GM10847 (cell line): ENCODE data around the gene ODF2.

Experiments
- POLR2A ChIP-seq: IDR thresholded peaks from 2 replicates; pipeline ENCODE4 v1.6.1; 2011; ENCODE audit not compliant: insufficient read length; ENCODE audit errors: extremely low read depth

Gene ODF2

DNA sequence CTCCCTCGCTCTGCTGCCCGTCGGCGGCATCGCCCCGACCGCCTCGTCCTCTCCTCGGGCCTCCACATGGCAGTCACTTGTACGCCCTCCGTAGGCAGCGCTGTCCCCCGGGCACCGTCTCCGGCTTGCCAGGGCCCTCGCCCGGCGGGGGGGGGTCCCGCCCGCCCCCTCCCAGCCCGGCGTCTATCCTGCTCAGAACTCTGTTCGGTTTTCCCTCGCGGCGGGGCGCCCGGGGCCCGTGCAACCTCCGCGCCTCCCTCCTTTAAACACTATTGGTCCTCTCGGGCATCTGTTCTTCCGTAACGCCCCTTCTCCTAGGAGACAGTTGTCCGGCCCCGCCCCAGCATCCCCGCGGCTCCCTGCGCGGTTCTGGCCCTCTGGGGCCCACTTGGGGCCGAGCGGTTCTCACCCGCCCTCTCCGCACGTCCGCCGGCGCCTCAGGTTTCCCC is 831 bp downstream of the ODF2 start:
- no peak for TF ChIP-seq POLR2A

DNA sequence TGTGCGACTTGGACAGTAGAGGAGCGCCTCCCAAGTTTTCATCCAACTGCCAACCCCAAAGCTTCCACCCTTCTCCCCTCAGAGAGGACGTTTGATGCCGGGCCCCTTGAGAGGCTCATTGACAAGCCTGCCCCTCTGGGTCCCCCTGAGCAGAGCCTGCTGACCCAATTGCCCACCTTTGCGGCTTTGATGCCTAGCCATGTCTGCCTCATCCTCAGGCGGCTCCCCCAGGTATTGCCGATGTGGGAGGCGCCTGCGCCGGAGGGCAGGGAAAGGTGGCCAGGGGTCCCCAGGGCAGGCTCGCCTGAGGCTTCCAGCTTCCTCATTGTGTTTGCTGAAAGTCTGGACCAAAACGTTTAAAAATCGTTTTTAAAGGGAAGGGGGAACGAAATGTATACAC is 1.4 kb downstream of the ODF2 start:
- TF ChIP-seq POLR2A = no peak

- TF ChIP-seq POLR2A = no peak
These were observed 3.2 kb downstream of the ODF2 start for GRCh38 chr9:128459011-128459410.

GRCh38 chr9:128469070-128469469 is 13.3 kb downstream of the ODF2 start:
- TF ChIP-seq POLR2A = no peak

DNA sequence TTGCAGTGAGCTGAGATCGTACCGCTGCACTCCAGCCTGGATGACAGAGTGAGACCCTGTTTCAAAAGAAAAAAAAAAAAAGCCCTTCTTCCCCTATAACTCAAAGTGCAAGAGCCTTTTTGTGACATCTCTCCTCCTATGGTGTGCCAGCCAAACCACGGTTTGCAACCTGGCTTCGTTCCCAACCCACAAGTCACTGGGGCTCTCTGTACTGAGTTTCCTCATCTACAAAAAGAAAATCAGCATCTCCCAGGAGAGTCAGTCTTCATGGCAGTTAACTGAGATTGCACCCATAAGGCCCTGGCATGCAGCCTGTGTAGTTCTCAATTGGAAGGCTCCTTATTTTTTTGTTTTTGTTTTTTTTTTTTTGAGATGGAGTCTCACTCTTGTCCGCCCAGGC is 14.8 kb downstream of the ODF2 start:
- TF ChIP-seq POLR2A = no peak

DNA sequence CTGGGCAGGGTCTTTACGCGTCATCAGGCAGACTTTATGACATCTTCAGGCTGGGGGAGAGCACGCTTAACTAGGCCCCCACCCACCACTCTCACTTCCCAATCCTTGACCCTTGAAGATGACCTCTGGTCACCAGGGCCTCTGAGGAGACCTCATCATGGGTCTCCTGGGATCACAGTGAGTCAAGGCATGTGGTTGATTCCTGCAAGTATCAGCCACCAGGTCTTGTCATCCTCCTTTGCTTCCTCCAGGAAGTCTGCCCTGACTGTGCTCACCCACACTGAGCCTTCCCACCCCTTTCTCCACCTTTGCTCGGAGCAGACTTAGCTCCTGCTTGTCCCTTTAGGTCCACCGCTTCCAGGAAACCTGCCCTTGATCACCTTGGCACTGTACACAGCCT is 17.3 kb downstream of the ODF2 start:
- no peak for TF ChIP-seq POLR2A

GRCh38 chr9:128475867-128476266 is 20.1 kb downstream of the ODF2 start:
- no peak for TF ChIP-seq POLR2A

- no peak for TF ChIP-seq POLR2A
These were observed 23.5 kb downstream of the ODF2 start for GRCh38 chr9:128479262-128479661.

DNA sequence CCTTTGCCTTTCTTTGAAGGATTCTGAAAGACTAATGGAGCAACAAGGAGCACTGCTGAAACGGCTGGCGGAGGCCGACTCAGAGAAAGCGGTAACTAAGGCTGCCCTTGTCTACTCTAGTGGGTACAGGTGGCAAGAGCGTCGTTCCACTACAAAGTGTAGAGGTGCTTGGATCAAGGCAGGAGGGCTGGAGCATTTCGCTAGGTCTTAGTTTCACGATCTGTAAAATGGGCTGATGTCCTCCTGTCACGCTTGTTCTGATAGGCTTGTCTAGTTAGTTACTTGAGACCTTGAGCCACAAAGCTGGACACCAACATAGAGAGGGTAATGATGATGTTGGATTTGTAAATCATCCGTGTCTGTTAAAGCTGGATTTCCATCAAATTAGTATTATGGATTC is 25.8 kb downstream of the ODF2 start:
- TF ChIP-seq POLR2A = no peak

GRCh38 chr9:128482186-128482585 is 26.4 kb downstream of the ODF2 start:
- no peak for TF ChIP-seq POLR2A

DNA sequence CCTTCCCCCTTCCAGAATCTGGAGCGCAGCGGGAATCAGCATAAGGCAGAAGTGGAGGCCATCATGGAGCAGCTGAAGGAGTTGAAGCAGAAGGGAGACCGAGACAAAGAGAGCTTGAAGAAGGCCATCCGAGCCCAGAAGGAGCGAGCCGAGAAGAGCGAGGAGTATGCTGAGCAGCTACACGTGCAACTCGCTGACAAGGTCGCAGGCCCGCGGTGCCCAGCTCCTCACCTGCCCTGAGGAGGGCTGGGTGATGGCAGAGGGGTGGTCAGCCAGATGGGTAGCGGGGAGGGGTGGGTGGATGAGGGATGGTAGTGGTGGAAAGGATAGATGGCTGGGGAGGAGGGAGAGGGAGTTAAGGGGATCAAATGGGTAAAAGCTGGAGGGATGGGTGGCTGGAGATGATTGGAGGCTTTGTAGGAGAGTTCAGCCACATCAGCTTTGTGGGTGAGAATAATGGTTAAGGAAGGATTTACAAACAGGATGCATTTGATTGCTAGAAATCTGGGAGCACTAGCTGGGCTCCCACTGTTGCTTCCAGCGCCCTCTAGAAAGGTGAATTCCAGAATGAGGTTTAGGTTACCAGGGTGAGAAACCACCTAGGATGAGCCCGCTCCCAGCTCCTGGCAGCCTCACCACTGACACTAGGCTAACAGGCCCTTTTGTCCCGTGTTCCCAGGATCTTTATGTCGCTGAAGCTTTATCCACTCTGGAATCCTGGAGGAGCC is 29.0 kb downstream of the ODF2 start:
- TF ChIP-seq POLR2A = no peak

DNA sequence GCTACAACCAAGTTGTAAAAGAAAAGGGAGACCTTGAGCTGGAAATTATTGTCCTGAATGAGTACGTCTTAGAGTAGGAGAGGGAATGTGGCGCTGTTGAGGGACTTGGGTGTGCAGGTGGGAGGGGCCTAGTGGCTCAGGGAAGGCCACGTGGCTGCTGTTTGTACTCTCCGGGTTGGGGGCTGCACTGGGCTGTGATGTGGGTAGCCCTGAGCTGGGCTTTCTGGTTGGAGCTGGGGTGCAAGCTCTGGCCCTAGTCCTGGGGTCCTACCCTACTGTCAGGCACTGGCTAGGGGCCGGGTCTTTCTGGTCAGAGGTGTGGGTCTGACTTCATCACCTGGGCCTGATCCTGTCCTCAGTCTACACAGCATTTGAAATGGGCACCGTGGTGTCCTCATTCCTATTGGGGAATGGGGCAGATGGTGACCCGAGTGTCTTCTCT is 29.6 kb downstream of the ODF2 start:
- no peak for TF ChIP-seq POLR2A

DNA sequence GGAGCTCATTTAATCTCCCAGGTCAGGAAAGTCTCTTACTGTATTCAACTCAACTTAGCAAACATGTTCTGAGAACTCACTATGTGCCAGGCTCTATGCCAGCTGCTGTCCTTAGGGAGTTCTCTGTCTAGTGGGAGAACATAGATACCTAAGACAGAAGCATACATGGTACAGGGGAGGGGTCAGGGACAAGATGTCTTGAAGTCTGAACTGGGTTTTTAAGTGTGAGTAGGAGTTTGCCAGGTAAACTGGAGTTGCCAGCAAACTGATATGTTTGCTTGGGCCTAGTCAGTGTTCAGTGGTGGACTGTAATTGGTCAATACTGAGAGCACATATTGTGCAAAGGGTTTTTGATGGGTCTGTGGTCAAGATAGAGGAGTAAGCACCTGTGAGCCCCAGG is 30.4 kb downstream of the ODF2 start:
- TF ChIP-seq POLR2A = no peak

- no peak for TF ChIP-seq POLR2A
These were observed 37.6 kb downstream of the ODF2 start for GRCh38 chr9:128493424-128493823.

GRCh38 chr9:128494108-128494745 is 38.4 kb downstream of the ODF2 start:
- no peak for TF ChIP-seq POLR2A

DNA sequence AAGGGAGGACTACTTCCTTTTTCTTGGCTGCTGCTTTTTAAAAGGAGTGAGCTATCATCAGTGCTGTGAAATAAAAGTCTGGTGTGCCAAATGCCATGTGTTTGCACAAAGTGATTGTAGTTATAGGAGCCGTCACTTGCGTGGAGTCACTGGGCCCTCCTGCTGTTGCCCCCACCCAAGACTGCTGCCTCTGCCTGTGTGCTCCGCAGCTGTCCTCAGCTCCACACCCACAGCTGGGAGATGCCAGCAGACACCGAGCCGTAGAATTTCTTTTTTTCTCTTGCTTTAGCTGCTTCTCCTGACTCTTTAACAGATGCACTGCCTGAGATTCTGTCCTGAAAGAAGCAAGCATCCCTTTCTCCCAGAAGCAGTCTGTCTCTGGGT is 38.9 kb downstream of the ODF2 start:
- no peak for TF ChIP-seq POLR2A

DNA sequence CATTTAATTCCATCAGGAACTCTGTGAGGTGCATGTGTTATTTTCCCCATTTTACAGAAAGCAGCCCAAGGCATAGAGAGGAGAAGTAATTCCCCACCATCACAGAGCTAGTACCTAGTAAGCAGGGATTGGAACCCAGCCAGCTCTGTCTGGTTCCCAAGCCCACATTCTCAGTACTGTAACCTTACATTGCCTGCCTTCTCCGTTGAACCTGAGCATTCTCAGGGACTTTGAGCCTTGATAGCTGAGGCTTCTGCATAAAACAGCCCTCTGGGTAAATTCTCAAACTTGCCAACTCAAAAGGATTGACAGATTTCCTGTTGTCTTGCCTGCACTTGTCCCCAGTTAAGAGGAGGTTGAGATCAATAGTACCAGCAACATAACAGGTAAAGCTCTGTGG is 39.5 kb downstream of the ODF2 start:
- TF ChIP-seq POLR2A = no peak

DNA sequence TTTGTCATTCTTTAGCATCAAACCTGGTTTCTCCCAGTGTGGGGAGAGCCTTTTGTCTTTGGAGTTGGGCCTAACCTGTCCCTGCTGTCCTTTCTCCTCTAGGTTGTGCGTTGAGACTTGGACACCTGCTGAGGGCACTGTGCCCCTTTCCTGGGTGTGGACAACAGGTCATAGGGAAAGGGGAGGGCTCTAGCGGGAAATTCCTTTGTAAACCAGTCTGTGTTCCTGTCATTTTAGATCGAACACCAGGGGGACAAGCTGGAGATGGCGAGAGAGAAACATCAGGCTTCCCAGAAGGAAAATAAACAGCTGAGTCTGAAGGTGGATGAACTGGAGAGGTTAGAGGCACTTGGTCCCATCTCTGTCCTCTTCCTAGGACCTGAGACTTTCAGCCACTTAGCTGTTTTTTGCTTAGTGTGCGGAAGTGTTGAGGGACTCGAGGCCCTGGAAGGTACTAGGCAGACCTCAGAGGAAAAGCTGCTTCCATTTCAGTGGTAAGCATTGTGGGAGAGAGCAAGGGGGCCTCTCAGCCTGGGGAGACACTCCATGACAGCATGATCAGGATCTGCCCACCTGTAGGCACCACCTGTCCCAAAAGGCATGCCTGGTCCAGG is 40.1 kb downstream of the ODF2 start:
- TF ChIP-seq POLR2A = no peak
